Effector memory CD4-positive, alpha-beta T cell (primary cell): ENCODE measurements around the gene PCSK5.

Experiments used
- DNase-seq, 3 donors: peaks; one replicate each; pipeline ENCODE4 v3.0.0-alpha.2; 2020
- H3K27ac ChIP-seq: 2 replicates; pipeline ENCODE4 v1.7.0; 2013; ENCODE audit warnings: mild to moderate bottlenecking, low read length, moderate library complexity; ENCODE audit not compliant: insufficient read depth, poor library complexity, severe bottlenecking
- H3K27me3 ChIP-seq: replicated peaks from 2 replicates; pipeline ENCODE4 v1.7.0; 2013; ENCODE audit warnings: mild to moderate bottlenecking, low read length; ENCODE audit not compliant: insufficient read depth, control insufficient read depth, poor library complexity, severe bottlenecking
- H3K36me3 ChIP-seq: 2 replicates; pipeline ENCODE4 v1.7.0; 2013; ENCODE audit warnings: mild to moderate bottlenecking, low read length, moderate library complexity; ENCODE audit not compliant: control insufficient read depth, insufficient read depth
- H3K4me1 ChIP-seq: 2 replicates; pipeline ENCODE4 v1.7.0; 2013; ENCODE audit warnings: low read length, mild to moderate bottlenecking; ENCODE audit not compliant: control insufficient read depth, insufficient read depth, poor library complexity, severe bottlenecking
- H3K4me3 ChIP-seq: 2 replicates; pipeline ENCODE4 v1.7.0; 2013; ENCODE audit warnings: low read length, low read depth, mild to moderate bottlenecking; ENCODE audit not compliant: insufficient read depth, poor library complexity, severe bottlenecking
- H3K9me3 ChIP-seq: 2 replicates; pipeline ENCODE4 v1.7.0; 2013; ENCODE audit warnings: mild to moderate bottlenecking, low read length, moderate library complexity; ENCODE audit not compliant: control insufficient read depth

Gene PCSK5

GRCh38 chr9:76365028-76365427, 474.6 kb downstream of the PCSK5 start:
- H3K36me3 ChIP-seq = no peaks in the 10 kb centered on the region
- H3K27me3 ChIP-seq = no peaks in the 10 kb centered on the region
- no peak overlapping the region for H3K27ac ChIP-seq
- H3K4me3 ChIP-seq = no peak overlapping the region
- H3K4me1 ChIP-seq = no peaks in the 10 kb centered on the region
- H3K9me3 ChIP-seq = no peaks in the 10 kb centered on the region
- no peak for DNase-seq

GRCh38 chr9:76366275-76366674, 475.8 kb downstream of the PCSK5 start:
- no peaks in the 10 kb centered on the region for H3K9me3 ChIP-seq
- DNase-seq = no peak
- no peaks in the 10 kb centered on the region for H3K36me3 ChIP-seq
- H3K4me3 ChIP-seq = no peak overlapping the region
- no peak overlapping the region for H3K27ac ChIP-seq
- no peaks in the 10 kb centered on the region for H3K4me1 ChIP-seq
- no peaks in the 10 kb centered on the region for H3K27me3 ChIP-seq

- no peak for DNase-seq
- Histone ChIP-seq H3K9me3 (no peaks in the 10 kb centered on the region), H3K27me3 (no peaks in the 10 kb centered on the region), H3K4me1 (no peaks in the 10 kb centered on the region), H3K36me3 (no peaks in the 10 kb centered on the region), H3K27ac (no peak overlapping the region), H3K4me3 (no peak overlapping the region)
Observed at GRCh38 chr9:76369583-76369982, 479.1 kb downstream of the PCSK5 start.

- DNase-seq = no peak
- H3K27ac ChIP-seq = no peak overlapping the region
- no peaks in the 10 kb centered on the region for H3K36me3 ChIP-seq
- H3K4me3 ChIP-seq = no peak overlapping the region
- no peaks in the 10 kb centered on the region for H3K27me3 ChIP-seq
- H3K4me1 ChIP-seq = no peaks in the 10 kb centered on the region
- no peaks in the 10 kb centered on the region for H3K9me3 ChIP-seq
Observed at GRCh38 chr9:76370396-76371023, 480.0 kb downstream of the PCSK5 start.

GRCh38 chr9:76371901-76372300, 481.4 kb downstream of the PCSK5 start:
- no peak overlapping the region for H3K4me3 ChIP-seq
- H3K9me3 ChIP-seq = no peaks in the 10 kb centered on the region
- DNase-seq = no peak
- H3K4me1 ChIP-seq = no peaks in the 10 kb centered on the region
- no peaks in the 10 kb centered on the region for H3K36me3 ChIP-seq
- no peaks in the 10 kb centered on the region for H3K27me3 ChIP-seq
- H3K27ac ChIP-seq = no peak overlapping the region

- Histone ChIP-seq H3K27me3 (no peaks in the 10 kb centered on the region), H3K4me1 (no peaks in the 10 kb centered on the region), H3K27ac (no peak overlapping the region), H3K36me3 (no peaks in the 10 kb centered on the region), H3K4me3 (no peak overlapping the region), H3K9me3 (no peaks in the 10 kb centered on the region)
- DNase-seq = no peak
Observed at GRCh38 chr9:76372336-76372735, 481.9 kb downstream of the PCSK5 start.

GRCh38 chr9:76373173-76373783, 482.8 kb downstream of the PCSK5 start:
- no peak for DNase-seq
- Histone ChIP-seq H3K27me3 (no peaks in the 10 kb centered on the region), H3K36me3 (no peaks in the 10 kb centered on the region), H3K4me3 (no peak overlapping the region), H3K4me1 (no peaks in the 10 kb centered on the region), H3K27ac (no peak overlapping the region), H3K9me3 (no peaks in the 10 kb centered on the region)

- H3K4me1 ChIP-seq = no peaks in the 10 kb centered on the region
- no peaks in the 10 kb centered on the region for H3K27me3 ChIP-seq
- no peak overlapping the region for H3K4me3 ChIP-seq
- no peaks in the 10 kb centered on the region for H3K9me3 ChIP-seq
- no peak for DNase-seq
- no peaks in the 10 kb centered on the region for H3K36me3 ChIP-seq
- no peak overlapping the region for H3K27ac ChIP-seq
Observed at GRCh38 chr9:76373784-76374474, 483.5 kb downstream of the PCSK5 start.

GRCh38 chr9:76374783-76375559, 484.5 kb downstream of the PCSK5 start:
- no peak overlapping the region for H3K4me3 ChIP-seq
- no peaks in the 10 kb centered on the region for H3K9me3 ChIP-seq
- DNase-seq = no peak
- no peaks in the 10 kb centered on the region for H3K36me3 ChIP-seq
- no peak overlapping the region for H3K27ac ChIP-seq
- H3K27me3 ChIP-seq = no peaks in the 10 kb centered on the region
- H3K4me1 ChIP-seq = no peaks in the 10 kb centered on the region

GRCh38 chr9:76377791-76378190, 487.3 kb downstream of the PCSK5 start:
- H3K4me1 ChIP-seq = no peaks in the 10 kb centered on the region
- no peak overlapping the region for H3K4me3 ChIP-seq
- no peaks in the 10 kb centered on the region for H3K27me3 ChIP-seq
- H3K9me3 ChIP-seq = no peaks in the 10 kb centered on the region
- H3K27ac ChIP-seq = no peak overlapping the region
- H3K36me3 ChIP-seq = no peaks in the 10 kb centered on the region
- DNase-seq = no peak
